RKO (cell line): ENCODE results near the gene TMEM52.

ENCODE experiments used
- DNase-seq: peaks from one replicate; pipeline ENCODE4 v3.0.0-alpha.2; 2016; ENCODE audit warnings: low spot score

The TMEM52 gene

GRCh38 chr1:1918901-1919303 lies at the start of gene TMEM52:
Gene TMEM52 (minus strand): TSS chr1:1919279. CDS start chr1:1919265, 14 bp downstream.
- no peak for DNase-seq

DNA sequence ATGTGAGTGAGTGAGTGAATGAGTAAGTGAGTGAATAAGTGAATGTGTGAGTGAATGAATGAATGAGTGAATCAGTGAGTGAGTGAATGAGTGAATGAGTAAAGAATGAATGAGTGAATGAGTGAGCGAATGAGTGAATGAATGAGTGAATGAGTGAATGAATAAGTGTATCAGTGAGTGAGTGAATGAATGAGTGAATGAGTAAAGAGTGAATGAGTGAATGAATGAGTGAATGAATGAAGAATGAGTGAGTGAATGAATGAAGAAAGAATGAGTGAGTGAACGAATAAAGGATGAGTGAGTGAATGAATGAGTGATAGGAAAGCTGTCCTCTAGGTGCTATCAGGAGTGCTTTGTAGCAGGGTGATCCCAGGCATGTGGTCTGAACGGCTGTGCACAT lies 48.8 kb upstream of the TMEM52 start:
- DNase-seq, result no peak

DNA sequence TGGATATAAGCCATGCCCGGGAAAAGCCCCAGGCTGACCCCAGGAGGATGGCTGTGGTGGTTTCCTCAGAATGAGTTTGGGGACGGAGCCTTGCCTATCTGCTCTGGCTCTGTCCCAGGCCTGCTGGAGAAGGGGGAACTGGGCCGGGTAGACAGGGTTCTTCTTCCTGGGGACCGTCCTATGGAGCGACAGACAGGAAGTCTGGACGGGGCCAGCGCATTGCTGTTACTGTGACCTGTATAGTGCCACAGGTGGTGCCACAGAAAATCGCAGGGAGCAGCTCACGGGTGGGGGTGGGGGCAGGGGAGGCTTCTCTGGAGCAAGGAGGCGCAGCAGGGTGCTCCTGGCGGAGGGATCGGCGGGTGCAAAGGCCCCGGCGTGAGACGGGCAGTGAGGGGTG lies 48.1 kb upstream of the TMEM52 start:
- no peak for DNase-seq

GRCh38 chr1:1966071-1966740 lies 47.1 kb upstream of the TMEM52 start:
- DNase-seq, result no peak

GRCh38 chr1:1965546-1965945 lies 46.5 kb upstream of the TMEM52 start:
- no peak for DNase-seq

DNA sequence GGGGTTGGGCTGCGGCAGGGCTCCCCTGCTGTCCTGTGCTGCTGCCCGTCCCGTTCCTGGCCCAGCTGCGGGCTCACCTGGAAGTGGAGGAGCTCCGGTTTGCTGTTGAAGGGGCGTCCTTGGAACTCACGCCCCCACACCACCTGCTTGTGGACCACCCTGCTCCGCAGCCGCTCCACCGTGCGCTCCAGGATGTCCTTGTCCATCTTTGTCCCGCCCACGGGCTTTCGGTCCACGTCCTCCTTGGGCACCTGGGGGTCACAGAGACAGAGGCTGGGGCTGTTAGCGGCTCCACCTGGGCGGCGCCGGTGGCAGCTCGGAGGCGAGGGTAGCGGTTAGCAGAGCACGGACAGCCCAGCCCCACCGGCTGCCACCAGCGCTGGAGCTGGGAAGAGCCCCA lies 45.7 kb upstream of the TMEM52 start:
- DNase-seq, result no peak

DNA sequence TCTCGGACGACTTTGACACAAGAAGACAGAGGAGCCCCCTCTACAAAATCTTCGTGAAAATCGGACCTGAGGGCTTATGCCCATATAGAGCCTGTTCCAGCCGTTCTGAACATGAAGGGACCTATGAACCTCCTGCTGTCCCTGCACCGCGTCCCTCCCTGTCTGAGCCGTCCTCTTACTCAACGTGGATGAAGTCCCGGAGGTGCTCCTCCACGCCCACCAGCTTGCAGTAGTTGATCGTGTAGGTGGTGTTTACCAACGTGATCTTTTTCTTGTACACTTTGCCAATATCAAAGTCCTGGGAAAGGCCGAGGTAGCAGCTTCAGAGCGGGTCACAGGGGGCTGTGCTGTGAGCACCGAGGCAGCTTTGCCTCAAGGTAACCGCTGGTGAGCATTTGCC lies 44.5 kb upstream of the TMEM52 start:
- DNase-seq, result no peak

- no peak for DNase-seq
Measured at GRCh38 chr1:1962752-1963151, 43.7 kb upstream of the TMEM52 start.

DNA sequence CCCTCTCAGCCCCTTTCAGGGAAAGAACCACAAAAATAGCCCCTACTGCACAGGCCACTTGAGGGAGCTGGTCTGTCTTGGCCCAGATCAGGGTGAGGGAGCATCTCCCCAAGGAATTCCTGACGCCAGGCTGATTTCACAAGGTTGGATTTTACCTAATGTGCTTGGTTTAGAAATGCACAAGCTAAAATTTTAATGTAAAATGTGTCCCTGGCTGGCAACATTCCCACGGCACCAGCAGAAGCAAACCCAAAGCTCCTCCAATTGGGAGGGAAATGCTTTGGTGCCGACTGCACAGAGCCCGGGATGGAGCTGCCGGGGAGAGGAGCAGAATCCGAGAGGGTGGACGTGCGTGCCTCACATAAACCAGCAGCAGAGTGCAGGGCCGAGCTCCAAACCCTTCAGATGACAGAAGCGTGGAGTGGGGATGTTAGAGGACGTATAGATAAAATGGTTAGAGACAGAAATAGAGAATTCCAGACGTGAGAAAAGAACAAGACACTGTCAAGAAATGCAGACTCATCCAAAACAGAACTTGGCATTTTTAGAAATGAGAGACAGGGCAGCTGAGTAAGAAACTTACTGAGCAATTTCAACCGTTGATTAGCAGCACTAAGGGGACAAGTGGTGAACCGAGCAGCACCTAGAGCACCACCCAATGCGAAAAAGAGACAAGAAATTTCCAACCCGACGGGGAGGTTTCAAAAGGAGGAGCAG lies 41.6 kb upstream of the TMEM52 start:
- DNase-seq, result no peak

DNA sequence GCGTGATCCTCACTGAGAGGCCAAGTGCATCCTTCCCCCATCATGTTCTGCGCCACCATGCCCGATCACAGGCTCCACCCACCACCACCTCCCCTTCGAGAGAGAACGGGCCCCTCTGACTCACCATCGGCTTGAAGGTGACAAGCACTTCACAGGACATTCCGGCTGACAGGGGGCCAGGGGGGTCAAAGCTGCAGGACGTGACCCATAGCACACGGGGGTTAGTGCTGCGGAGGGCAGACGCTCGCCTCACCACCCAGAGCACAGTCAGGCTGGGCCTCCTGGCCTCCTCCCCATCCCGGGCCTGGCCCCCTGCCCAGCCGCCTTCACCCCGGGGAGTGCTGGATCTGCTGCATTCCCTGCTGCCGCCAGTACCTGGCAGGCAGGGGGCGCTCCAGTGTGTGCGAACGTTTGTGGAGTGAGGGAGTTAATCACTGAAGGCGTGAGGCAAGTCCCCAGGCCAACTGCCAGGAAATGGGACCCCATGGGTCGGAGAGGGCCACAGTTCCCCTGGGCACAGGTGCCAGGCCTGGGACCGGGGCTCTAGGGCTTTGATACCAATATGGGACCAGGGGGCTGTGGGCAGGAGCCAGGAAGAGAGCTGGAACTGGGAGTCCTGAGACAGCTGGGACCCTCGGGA lies 40.9 kb upstream of the TMEM52 start:
- peak; percentile 77 for DNase-seq

GRCh38 chr1:1959459-1959839 lies 40.4 kb upstream of the TMEM52 start:
- no peak for DNase-seq

GRCh38 chr1:1958071-1958541 lies 39.0 kb upstream of the TMEM52 start:
- no peak for DNase-seq

- DNase-seq, result no peak
Measured at GRCh38 chr1:1957533-1957961, 38.5 kb upstream of the TMEM52 start.

DNA sequence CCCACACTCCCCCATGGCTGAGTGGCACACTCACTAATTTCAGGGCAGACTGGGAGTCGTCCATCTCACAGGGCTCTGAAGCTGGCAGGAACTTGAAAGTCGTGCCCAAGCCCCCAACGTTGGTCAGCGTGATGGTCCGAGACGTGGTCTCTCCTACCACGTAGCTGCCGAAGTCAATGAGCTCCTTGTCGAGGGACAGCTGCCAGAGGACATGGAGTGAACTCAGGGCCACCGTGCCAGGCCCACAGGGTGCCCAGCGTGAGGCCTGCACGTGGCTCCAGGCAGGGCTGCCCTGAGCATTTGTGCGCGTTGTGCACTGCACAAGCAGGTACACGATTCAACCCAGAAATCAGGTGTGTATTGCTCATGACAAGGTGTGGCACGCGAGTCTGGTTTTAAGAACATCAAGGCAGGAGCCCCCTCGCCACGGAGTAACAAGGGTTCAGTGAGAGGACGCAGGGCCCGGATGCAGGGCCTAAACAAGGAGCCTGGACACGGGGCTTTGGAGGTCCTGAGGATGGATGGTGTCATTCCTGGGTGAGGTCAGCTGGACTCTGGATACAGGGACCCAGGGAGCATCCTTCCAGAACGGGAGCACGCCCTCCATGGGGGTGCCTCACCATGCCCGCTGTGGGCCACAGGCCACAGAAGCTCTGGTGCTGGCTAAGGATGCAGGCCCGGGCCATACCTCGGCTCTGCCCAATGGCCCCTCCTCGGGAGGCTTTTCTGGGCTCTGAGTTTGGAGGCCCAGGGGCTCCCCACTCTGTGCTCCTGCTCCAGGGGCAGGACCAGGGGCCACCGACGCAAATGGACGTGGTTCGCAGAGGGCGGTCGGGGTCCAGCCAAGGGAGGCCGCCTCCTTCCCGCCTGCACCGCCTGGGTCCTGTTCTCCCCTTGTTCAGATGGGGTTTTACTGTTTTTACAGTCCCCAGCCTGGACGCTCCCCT lies 37.8 kb upstream of the TMEM52 start:
- no peak for DNase-seq

DNA sequence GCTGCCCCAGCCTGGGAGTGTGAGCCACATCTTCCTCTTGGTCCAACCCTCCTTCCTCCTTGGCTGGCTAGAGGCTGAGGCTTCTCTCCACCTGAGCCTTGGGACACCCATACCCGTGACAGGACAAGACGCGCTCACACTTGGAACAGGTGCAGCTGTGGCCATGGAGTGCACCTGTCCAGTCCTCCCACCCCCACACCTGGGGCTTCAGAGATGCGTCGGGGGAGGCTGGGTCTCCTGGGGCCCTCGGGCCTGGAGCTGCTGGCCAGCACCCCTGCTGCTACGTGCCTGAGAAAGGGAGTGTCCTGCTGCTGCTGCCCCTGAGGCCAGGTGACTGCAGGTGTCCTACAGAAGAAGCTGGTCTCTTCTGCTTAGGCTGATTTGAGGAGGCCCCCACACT lies 37.0 kb upstream of the TMEM52 start:
- no peak for DNase-seq

- no peak for DNase-seq
Measured at GRCh38 chr1:1955621-1956094, 36.6 kb upstream of the TMEM52 start.

GRCh38 chr1:1954831-1955441 lies 35.9 kb upstream of the TMEM52 start:
- DNase-seq, result peak; percentile 20

DNA sequence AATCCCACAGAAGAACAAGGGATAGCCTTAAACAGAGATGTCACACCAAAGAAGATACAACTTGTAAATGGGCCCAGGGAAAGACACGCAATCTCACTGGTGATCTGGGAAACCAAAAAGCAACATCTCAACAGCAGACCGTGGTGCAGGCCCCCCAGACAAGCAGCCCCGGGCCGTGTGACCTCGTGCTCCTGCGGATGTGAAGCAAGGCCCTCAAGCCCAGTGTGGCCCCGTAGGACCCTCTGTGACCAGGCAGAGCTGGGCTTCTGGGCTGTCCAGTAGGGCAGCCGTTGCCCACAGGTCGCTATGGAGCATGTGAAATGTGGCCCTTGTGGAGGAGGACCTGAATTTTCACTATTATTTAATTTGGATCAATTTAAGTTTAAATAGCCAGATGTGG lies 34.9 kb upstream of the TMEM52 start:
- no peak for DNase-seq

DNA sequence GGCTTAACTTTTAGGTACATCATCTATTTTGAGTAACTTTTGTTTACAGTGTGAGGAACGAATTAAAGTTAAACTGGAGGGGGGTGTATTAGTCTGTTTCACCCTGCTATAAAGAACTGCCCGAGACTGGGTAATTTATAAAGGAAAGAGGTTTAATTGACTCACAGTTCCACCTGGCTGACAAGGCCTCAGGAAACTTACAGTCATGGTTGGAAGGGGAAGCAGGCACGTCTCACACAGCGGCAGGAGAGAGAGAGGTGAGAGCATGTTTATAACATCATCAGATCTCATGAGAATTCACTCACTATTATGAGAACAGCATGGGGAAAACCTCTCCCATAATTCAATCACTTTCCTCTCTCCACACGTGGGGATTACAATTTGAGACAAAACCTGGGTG lies 31.9 kb upstream of the TMEM52 start:
- DNase-seq, result no peak

DNA sequence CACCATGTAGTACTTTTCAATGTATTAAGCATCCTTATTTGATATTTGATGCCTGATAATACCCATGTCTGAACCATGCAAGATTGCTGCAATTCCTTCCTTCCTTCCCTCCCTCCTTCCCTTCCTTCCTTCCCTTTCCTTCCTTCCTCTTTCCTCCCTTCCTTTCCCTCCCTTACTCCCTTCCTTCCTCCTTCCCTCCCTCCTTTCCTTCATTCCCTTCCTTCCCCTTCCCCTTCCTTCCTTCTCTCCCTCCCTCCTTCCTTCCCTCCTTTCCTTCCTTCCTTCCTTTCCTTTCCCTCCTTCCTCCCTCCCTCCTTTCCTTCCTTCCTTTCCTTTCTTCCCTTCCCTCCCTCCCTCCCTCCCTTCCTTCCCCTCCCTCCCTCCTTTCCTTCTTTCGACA lies 29.7 kb upstream of the TMEM52 start:
- DNase-seq, result no peak

DNA sequence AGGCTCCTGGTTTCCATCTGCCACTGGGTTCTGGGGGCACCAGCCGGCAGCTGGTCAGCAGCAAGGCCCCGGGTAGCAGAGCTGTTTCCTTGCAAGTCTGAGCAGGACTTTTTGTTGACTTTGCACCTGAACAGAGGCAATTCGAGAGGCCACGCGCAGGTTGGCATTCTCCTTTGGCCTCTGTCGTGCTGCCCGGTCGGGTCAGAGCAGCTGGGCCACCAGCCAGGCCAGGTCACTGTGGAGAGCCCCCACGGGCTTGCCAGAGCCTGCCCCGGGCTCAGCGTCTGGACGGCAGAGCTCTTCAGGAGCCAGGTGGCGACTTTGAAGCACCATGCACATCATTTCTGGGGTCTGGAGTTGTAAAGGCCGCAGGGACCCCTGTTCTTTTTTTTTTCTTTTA lies 28.4 kb upstream of the TMEM52 start:
- DNase-seq, result no peak

- no peak for DNase-seq
Measured at GRCh38 chr1:1946540-1946939, 27.5 kb upstream of the TMEM52 start.
